22Rv1 (cell line): ENCODE data around the gene FBXO30.

Experiments
- H3K27ac ChIP-seq: fragments of 450-650 bp; 2 replicates; pipeline ENCODE4 v1.5.1; 2017
- CTCF ChIP-seq: fragments of 450-650 bp; IDR thresholded peaks from 2 replicates; pipeline ENCODE4 v1.5.1; 2017; ENCODE audit warnings: mild to moderate bottlenecking
- ZFX ChIP-seq: fragments of 450-650 bp; IDR thresholded peaks from 2 replicates; pipeline ENCODE4 v1.6.1; 2017; ENCODE audit warnings: antibody characterized with exemption, borderline replicate concordance

FBXO30 gene

GRCh38 chr6:145809785-145810184 lies 4.8 kb downstream of the FBXO30 start:
- no peak overlapping the region for H3K27ac ChIP-seq
- TF ChIP-seq ZFX, result no peak
- no peak for TF ChIP-seq CTCF

GRCh38 chr6:145809211-145809610 lies 5.4 kb downstream of the FBXO30 start:
- TF ChIP-seq ZFX (no peak), CTCF (no peak)
- H3K27ac ChIP-seq, result no peak overlapping the region

GRCh38 chr6:145808239-145808638 lies 6.4 kb downstream of the FBXO30 start:
- H3K27ac ChIP-seq, result no peak overlapping the region
- TF ChIP-seq CTCF (no peak), ZFX (no peak)

GRCh38 chr6:145802141-145802540 lies 12.5 kb downstream of the FBXO30 start:
- no peak overlapping the region for H3K27ac ChIP-seq
- TF ChIP-seq ZFX, result no peak
- no peak for TF ChIP-seq CTCF

- TF ChIP-seq ZFX, result no peak
- no peak for TF ChIP-seq CTCF
Measured at GRCh38 chr6:145801021-145801420, 13.6 kb downstream of the FBXO30 start.

GRCh38 chr6:145798530-145798929 lies 16.1 kb downstream of the FBXO30 start:
- TF ChIP-seq CTCF (no peak), ZFX (no peak)
- H3K27ac ChIP-seq, result no peak overlapping the region

More at GRCh38 chr6:145801021-145801420, 13.6 kb downstream of the FBXO30 start:
- no peak overlapping the region for H3K27ac ChIP-seq

- H3K27ac ChIP-seq, result no peak overlapping the region
- TF ChIP-seq ZFX, result no peak
- no peak for TF ChIP-seq CTCF
Measured at GRCh38 chr6:145789443-145789842, 25.2 kb downstream of the FBXO30 start.
